Sigmoid colon (tissue), 4 donors: ENCODE data around the gene SLC16A3.

Experiments used
- EP300 ChIP-seq, 4 donors: sonication (generic); formaldehyde crosslinking; IDR thresholded peaks; one replicate each; pipeline ENCODE4 v1.6.1; 2017; ENCODE audit warnings: antibody characterized with exemption in 4 of 4
- POLR2AphosphoS5 ChIP-seq, 4 donors: sonication (generic); formaldehyde crosslinking; IDR thresholded peaks; one replicate each; pipeline ENCODE4 v1.6.1; 2017; ENCODE audit warnings: antibody characterized with exemption in 4 of 4
- TF ChIP-seq, protein P1 (sequence below), 4 experiments: fragments of 450-650 bp in 3 of 4; fragments of 200-600 bp in 1 of 4; IDR thresholded peaks; one replicate each; pipeline ENCODE4 v1.5.1; 2016 to 2019; ENCODE audit warnings: antibody characterized with exemption in 4 of 4, mild to moderate bottlenecking in 3 of 4, moderate library complexity in 2 of 4

DNA sequence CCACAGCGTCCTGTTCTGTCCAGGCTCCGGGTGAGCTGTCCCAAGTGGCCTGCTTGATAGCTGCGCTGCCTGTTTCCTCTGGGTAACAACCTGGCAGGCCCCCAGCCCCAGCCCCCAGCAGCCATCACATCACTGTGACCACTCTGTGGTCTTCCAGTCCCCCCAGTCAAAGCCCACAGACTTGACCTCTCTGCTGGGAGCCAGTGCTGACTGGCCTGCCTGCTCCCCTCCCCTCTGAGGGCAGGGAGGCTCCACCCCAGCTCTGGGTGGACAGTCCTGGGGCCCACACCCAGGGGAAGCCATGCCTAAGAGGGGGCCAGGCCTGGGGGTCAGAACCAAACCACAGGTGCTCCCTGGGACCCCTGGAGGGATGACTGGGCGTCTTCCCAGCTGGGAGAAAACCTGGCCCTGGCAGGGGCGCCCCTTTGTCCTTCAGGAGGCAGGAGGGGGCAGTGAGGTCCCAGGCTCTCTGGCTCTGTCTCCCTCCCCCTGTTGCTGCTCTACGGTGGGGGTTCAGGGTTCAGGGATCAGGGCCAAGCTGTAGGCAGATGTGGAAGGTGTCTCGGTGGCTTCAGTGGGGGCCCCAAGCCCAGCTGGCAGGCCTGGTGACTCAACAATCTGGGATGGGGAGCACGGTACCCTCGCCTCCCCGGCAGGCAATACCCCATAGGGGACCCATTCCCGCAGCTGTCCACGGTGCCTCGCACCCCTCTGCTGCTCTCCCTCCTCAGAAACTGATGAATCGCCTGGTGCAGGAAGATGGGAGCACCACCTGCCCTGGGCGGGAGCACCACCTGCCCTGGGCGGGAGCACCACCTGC lies 1.8 kb upstream of the SLC16A3 start:
- TF ChIP-seq, protein P1, sequence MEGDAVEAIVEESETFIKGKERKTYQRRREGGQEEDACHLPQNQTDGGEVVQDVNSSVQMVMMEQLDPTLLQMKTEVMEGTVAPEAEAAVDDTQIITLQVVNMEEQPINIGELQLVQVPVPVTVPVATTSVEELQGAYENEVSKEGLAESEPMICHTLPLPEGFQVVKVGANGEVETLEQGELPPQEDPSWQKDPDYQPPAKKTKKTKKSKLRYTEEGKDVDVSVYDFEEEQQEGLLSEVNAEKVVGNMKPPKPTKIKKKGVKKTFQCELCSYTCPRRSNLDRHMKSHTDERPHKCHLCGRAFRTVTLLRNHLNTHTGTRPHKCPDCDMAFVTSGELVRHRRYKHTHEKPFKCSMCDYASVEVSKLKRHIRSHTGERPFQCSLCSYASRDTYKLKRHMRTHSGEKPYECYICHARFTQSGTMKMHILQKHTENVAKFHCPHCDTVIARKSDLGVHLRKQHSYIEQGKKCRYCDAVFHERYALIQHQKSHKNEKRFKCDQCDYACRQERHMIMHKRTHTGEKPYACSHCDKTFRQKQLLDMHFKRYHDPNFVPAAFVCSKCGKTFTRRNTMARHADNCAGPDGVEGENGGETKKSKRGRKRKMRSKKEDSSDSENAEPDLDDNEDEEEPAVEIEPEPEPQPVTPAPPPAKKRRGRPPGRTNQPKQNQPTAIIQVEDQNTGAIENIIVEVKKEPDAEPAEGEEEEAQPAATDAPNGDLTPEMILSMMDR (IDR thresholded peaks at IDR 0.05): no peak
- TF ChIP-seq EP300 (IDR thresholded peaks at IDR 0.05): no peak
- no peak for TF ChIP-seq POLR2AphosphoS5 (IDR thresholded peaks at IDR 0.05)
